GM23338 (cell line): Measurements from ENCODE around the gene ST6GALNAC3. TPM values are rescaled to one million over a fixed set of nuclear protein-coding genes. Genes with fewer than 3 reads are reported as not detected.

ENCODE experiments used
- ATAC-seq: fragments of 200-7000 bp; cut with Tn5 transposase; 3 replicates; pipeline ENCODE4 v1.9.1; 2020
- DNase-seq: peaks from one replicate; pipeline ENCODE4 v3.0.0-alpha.2; 2015; ENCODE audit warnings: low spot score
- H2AFZ ChIP-seq: fragments of 200-600 bp; sonication (generic); 2 replicates; pipeline ENCODE4 v1.8.0; 2016; ENCODE audit warnings: antibody characterized with exemption, mild to moderate bottlenecking, moderate library complexity
- H3F3A ChIP-seq: fragments of 200-600 bp; sonication (generic); replicated peaks from 2 replicates; pipeline ENCODE4 v1.8.0; 2017; ENCODE audit warnings: antibody characterized with exemption, mixed run types, low read depth
- H3K27ac ChIP-seq: fragments of 200-600 bp; sonication (generic); 2 replicates; pipeline ENCODE4 v1.6.1; 2016; ENCODE audit warnings: low read depth
- H3K27me3 ChIP-seq: fragments of 200-600 bp; sonication (generic); 2 replicates; pipeline ENCODE4 v1.8.0; 2016; ENCODE audit warnings: mild to moderate bottlenecking, mixed run types, moderate library complexity; ENCODE audit not compliant: insufficient read depth
- H3K36me3 ChIP-seq: fragments of 200-600 bp; sonication (generic); 2 replicates; pipeline ENCODE4 v1.8.0; 2016; ENCODE audit warnings: mild to moderate bottlenecking; ENCODE audit not compliant: insufficient read depth
- H3K4me1 ChIP-seq: fragments of 200-600 bp; sonication (generic); 2 replicates; pipeline ENCODE4 v1.8.0; 2016; ENCODE audit warnings: mild to moderate bottlenecking, moderate library complexity; ENCODE audit not compliant: insufficient read depth
- H3K4me2 ChIP-seq: fragments of 200-600 bp; sonication (generic); 2 replicates; pipeline ENCODE4 v1.7.1; 2017; ENCODE audit warnings: mixed run types
- H3K4me3 ChIP-seq: fragments of 200-600 bp; sonication (generic); 2 replicates; pipeline ENCODE4 v1.6.1; 2016; ENCODE audit warnings: mixed run types
- H3K79me2 ChIP-seq: fragments of 200-600 bp; sonication (generic); replicated peaks from 2 replicates; pipeline ENCODE4 v1.8.0; 2017; ENCODE audit warnings: mild to moderate bottlenecking; ENCODE audit not compliant: insufficient read depth
- H3K9me2 ChIP-seq: fragments of 200-600 bp; sonication (generic); 2 replicates; pipeline ENCODE4 v1.8.0; 2017; ENCODE audit not compliant: insufficient read depth
- H4K20me1 ChIP-seq: fragments of 200-600 bp; sonication (generic); replicated peaks from 2 replicates; pipeline ENCODE4 v1.8.0; 2017; ENCODE audit warnings: mild to moderate bottlenecking; ENCODE audit not compliant: insufficient read depth
- H3K27ac Mint-ChIP-seq: 2 replicates; pipeline ENCODE4 v1.8.0; 2020; ENCODE audit warnings: inconsistent platforms, mild to moderate bottlenecking, moderate library complexity, mixed read lengths
- H3K27me3 Mint-ChIP-seq: 3 replicates; pipeline ENCODE4 v1.8.0; 2022; ENCODE audit warnings: low read depth, mild to moderate bottlenecking, moderate library complexity, mixed read lengths, inconsistent platforms; ENCODE audit not compliant: insufficient read depth, poor library complexity
- H3K36me3 Mint-ChIP-seq: 3 replicates; pipeline ENCODE4 v1.8.0; 2021; ENCODE audit warnings: low read depth, mild to moderate bottlenecking, inconsistent platforms, moderate library complexity, mixed read lengths
- H3K4me1 Mint-ChIP-seq: 3 replicates; pipeline ENCODE4 v1.8.0; 2020; ENCODE audit warnings: mild to moderate bottlenecking, inconsistent platforms, mixed read lengths
- H3K4me3 Mint-ChIP-seq: 3 replicates; pipeline ENCODE4 v1.8.0; 2021; ENCODE audit warnings: moderate library complexity, mild to moderate bottlenecking, inconsistent platforms, mixed read lengths
- H3K9me3 Mint-ChIP-seq: 3 replicates; pipeline ENCODE4 v1.8.0; 2020; ENCODE audit warnings: moderate library complexity, mild to moderate bottlenecking, inconsistent platforms, mixed read lengths
- CREB1 ChIP-seq: fragments of 250-450 bp; sonication (Bioruptor Pico); IDR thresholded peaks from 2 replicates; pipeline ENCODE4 v1.5.0; 2020; ENCODE audit warnings: low read depth, mild to moderate bottlenecking, moderate library complexity
- ETS1 ChIP-seq: IDR thresholded peaks from 2 replicates; pipeline ENCODE4 v1.6.1; 2016; ENCODE audit warnings: antibody characterized with exemption
- EZH2 ChIP-seq: fragments of 200-600 bp; sonication (generic); IDR thresholded peaks from one replicate; pipeline ENCODE4 v1.8.0; 2017; ENCODE audit warnings: antibody characterized with exemption, mild to moderate bottlenecking, low read depth; ENCODE audit not compliant: unreplicated experiment
- NANOG ChIP-seq: IDR thresholded peaks from 2 replicates; pipeline ENCODE4 v1.6.1; 2016; ENCODE audit warnings: antibody characterized with exemption, borderline replicate concordance
- REST ChIP-seq: IDR thresholded peaks from one replicate; pipeline ENCODE4 v1.6.1; 2018; ENCODE audit warnings: antibody characterized with exemption; ENCODE audit not compliant: unreplicated experiment
- ZNF114 ChIP-seq: fragments of 250-450 bp; sonication (Bioruptor Pico); IDR thresholded peaks from 2 replicates; pipeline ENCODE4 v1.5.0; 2020; ENCODE audit warnings: mild to moderate bottlenecking, moderate library complexity
- ZNF462 ChIP-seq: fragments of 250-450 bp; sonication (Bioruptor Pico); IDR thresholded peaks from 2 replicates; pipeline ENCODE4 v1.5.0; 2020; ENCODE audit warnings: mild to moderate bottlenecking, moderate library complexity
- polyA plus RNA-seq: library from polyadenylated mRNA; unstranded; fragments of >200 nt; fragmentation: Nextera tagmentation; extraction: Ambion mirVana; gene quantifications from 2 replicates; pipeline ENCODE4 v1.2.1, GENCODE V29; 2016
- total RNA-seq: library from RNA; depleted of rRNA; stranded (reverse); fragments of >200 nt; shearing (Covaris generic); gene quantifications from 2 replicates; pipeline ENCODE4 v1.2.3, GENCODE V29; 2014

Gene ST6GALNAC3
- total and polyA plus RNA-seq, 2 experiments from 2014 or later = 4.7 to 11.6 TPM

- Histone ChIP-seq H3K4me3 (no peak overlapping the region), H3K4me2 (no peak overlapping the region), H3K9me2 (no peaks in the 10 kb centered on the region), H2AFZ (no peak overlapping the region), H4K20me1 (no peaks in the 10 kb centered on the region), H3K79me2 (peaks cover 37% of the 10 kb centered on the region), H3F3A (no peaks in the 10 kb centered on the region), H3K27me3 (no peaks in the 10 kb centered on the region), H3K27ac (no peak overlapping the region), H3K4me1 (peaks cover 28% of the 10 kb centered on the region), H3K36me3 (no peaks in the 10 kb centered on the region)
- no peak overlapping the region for H3K27ac Mint-ChIP-seq
- TF ChIP-seq CREB1 (CRISPR knock-in tag) = no peak
- no peak for TF ChIP-seq ZNF114 (CRISPR knock-in tag)
- H3K4me3 Mint-ChIP-seq = no peak overlapping the region
- DNase-seq (no peak), ATAC-seq (no peak)
- peaks cover 2% of the 10 kb centered on the region for H3K27me3 Mint-ChIP-seq
- H3K4me1 Mint-ChIP-seq = peaks cover 61% of the 10 kb centered on the region
- H3K9me3 Mint-ChIP-seq = peaks cover 1% of the 10 kb centered on the region; the same call in 1 of the 3 replicates
- peaks cover 2% of the 10 kb centered on the region; the same call in 1 of the 3 replicates for H3K36me3 Mint-ChIP-seq
Observed at GRCh38 chr1:76105372-76105771, 30.8 kb downstream of the ST6GALNAC3 start.

GRCh38 chr1:76106251-76106650, 31.7 kb downstream of the ST6GALNAC3 start:
- Histone ChIP-seq H3K27me3 (no peaks in the 10 kb centered on the region), H3K4me1 (peaks cover 28% of the 10 kb centered on the region), H3K4me2 (no peak overlapping the region), H3K9me2 (no peaks in the 10 kb centered on the region), H3K4me3 (no peak overlapping the region), H3K27ac (no peak overlapping the region), H4K20me1 (no peaks in the 10 kb centered on the region), H2AFZ (no peak overlapping the region), H3K79me2 (peaks cover 41% of the 10 kb centered on the region), H3F3A (no peaks in the 10 kb centered on the region), H3K36me3 (no peaks in the 10 kb centered on the region)
- DNase-seq (no peak), ATAC-seq (no peak)
- peaks cover 61% of the 10 kb centered on the region for H3K4me1 Mint-ChIP-seq
- peaks cover 10% of the 10 kb centered on the region for H3K9me3 Mint-ChIP-seq
- H3K4me3 Mint-ChIP-seq = no peak overlapping the region
- TF ChIP-seq REST (no peak), ETS1 (no peak), ZNF462 (no peak), EZH2 (no peak), NANOG (no peak)
- peaks cover 10% of the 10 kb centered on the region for H3K36me3 Mint-ChIP-seq
- peaks cover 2% of the 10 kb centered on the region for H3K27me3 Mint-ChIP-seq
- no peak overlapping the region for H3K27ac Mint-ChIP-seq
